Thoracic aorta (tissue), 2 donors: ENCODE data around the gene CAB39. TPM values are rescaled to one million over a fixed set of nuclear protein-coding genes. Genes with fewer than 3 reads are reported as not detected.

Experiments
- ATAC-seq: fragments of 150-250 bp; one replicate; pipeline ENCODE4 v1.8.0; 2017; ENCODE audit warnings: low read depth; ENCODE audit not compliant: insufficient number of reproducible peaks, low FRiP score
- DNase-seq: peaks from one replicate; pipeline ENCODE4 v3.0.0-alpha.2; 2020; ENCODE audit warnings: low spot score
- H3K27ac ChIP-seq, 2 donors: fragments of 200-600 bp; sonication (generic); 1 replicate in 1 of 2; 2 replicates in 1 of 2; pipeline ENCODE4 v1.5.1; 2016; ENCODE audit warnings: mild to moderate bottlenecking in 2 of 2, moderate library complexity in 2 of 2
- H3K27me3 ChIP-seq: fragments of 200-600 bp; sonication (generic); replicated peaks from 2 replicates; pipeline ENCODE4 v1.6.0; 2016; ENCODE audit warnings: mild to moderate bottlenecking; ENCODE audit not compliant: insufficient read depth
- H3K36me3 ChIP-seq: fragments of 200-600 bp; sonication (generic); one replicate; pipeline ENCODE4 v1.5.1; 2016
- H3K4me1 ChIP-seq, 2 donors: fragments of 200-600 bp; sonication (generic); 1 replicate in 1 of 2; 2 replicates in 1 of 2; pipeline versions ENCODE4 v1.5.1 to v1.6.0; 2016; ENCODE audit warnings: low read depth in 2 of 2, mild to moderate bottlenecking in 1 of 2; ENCODE audit not compliant: control insufficient read depth in 1 of 2
- H3K4me3 ChIP-seq: fragments of 200-600 bp; sonication (generic); 2 replicates; pipeline ENCODE4 v1.5.1; 2016; ENCODE audit warnings: mild to moderate bottlenecking
- H3K9me3 ChIP-seq: fragments of 200-600 bp; sonication (generic); 2 replicates; pipeline ENCODE4 v1.5.1; 2016
- CTCF ChIP-seq: fragments of 200-600 bp; sonication (generic); IDR thresholded peaks from one replicate; pipeline ENCODE4 v1.5.1; 2019; ENCODE audit warnings: antibody characterized with exemption
- total RNA-seq, 2 donors: library from RNA; depleted of rRNA; stranded (reverse); fragments of >200 nt; gene quantifications; one replicate each; pipeline versions ENCODE4 v1.1.0 to v1.2.3, GENCODE V29; 2016

Gene CAB39
- total RNA-seq, 2 donors from 2014 or later, result 83.1 to 103 TPM

- H3K9me3 ChIP-seq, result no peaks in the 10 kb centered on the region
- H3K36me3 ChIP-seq, result peaks cover 11% of the 10 kb centered on the region
- H3K4me1 ChIP-seq, result peaks cover 25 to 32% of the 10 kb centered on the region in 2 donors
- no peak for TF ChIP-seq CTCF
- peak overlapping the region; percentile 17 for H3K4me3 ChIP-seq
- peak overlapping the region in 1 of 2 donors; percentile 81 for H3K27ac ChIP-seq
- DNase-seq (no peak), ATAC-seq (no peak)
- no peaks in the 10 kb centered on the region for H3K27me3 ChIP-seq
These were observed 46.2 kb downstream of the CAB39 start for GRCh38 chr2:230758566-230759480.

GRCh38 chr2:230759481-230760167, 47.0 kb downstream of the CAB39 start:
- Histone ChIP-seq H3K4me1 (peaks cover 25 to 32% of the 10 kb centered on the region in 2 donors), H3K4me3 (no peak overlapping the region)
- no peak for ATAC-seq

GRCh38 chr2:230761704-230762103, 49.1 kb downstream of the CAB39 start:
- H3K4me1 ChIP-seq, result peaks cover 25 to 31% of the 10 kb centered on the region in 2 donors
- ATAC-seq, result no peak
- H3K36me3 ChIP-seq, result peaks cover 11% of the 10 kb centered on the region
- TF ChIP-seq CTCF, result no peak
- no peak overlapping the region for H3K4me3 ChIP-seq
- no peak for DNase-seq
- H3K27ac ChIP-seq, result no peak overlapping the region
- no peaks in the 10 kb centered on the region for H3K9me3 ChIP-seq
- no peaks in the 10 kb centered on the region for H3K27me3 ChIP-seq

More at GRCh38 chr2:230759481-230760167, 47.0 kb downstream of the CAB39 start:
- no peaks in the 10 kb centered on the region for H3K9me3 ChIP-seq
- DNase-seq, result no peak
- no peaks in the 10 kb centered on the region for H3K27me3 ChIP-seq
- H3K27ac ChIP-seq, result peak overlapping the region in 1 of 2 donors; percentile 20
- H3K36me3 ChIP-seq, result peaks cover 11% of the 10 kb centered on the region
- TF ChIP-seq CTCF, result no peak

- Histone ChIP-seq H3K4me1 (peaks cover 22 to 24% of the 10 kb centered on the region in 2 donors), H3K27me3 (no peaks in the 10 kb centered on the region), H3K4me3 (no peak overlapping the region), H3K9me3 (no peaks in the 10 kb centered on the region), H3K36me3 (peaks cover 11% of the 10 kb centered on the region), H3K27ac (no peak overlapping the region)
- no peak for DNase-seq
- TF ChIP-seq CTCF, result peak; percentile 11
- ATAC-seq, result no peak
These were observed 49.8 kb downstream of the CAB39 start for GRCh38 chr2:230762317-230762896.

- H3K27me3 ChIP-seq, result no peaks in the 10 kb centered on the region
- ATAC-seq, result no peak
- no peak overlapping the region for H3K27ac ChIP-seq
- DNase-seq, result no peak
- peaks cover 5 to 6% of the 10 kb centered on the region in 2 donors for H3K4me1 ChIP-seq
- no peak overlapping the region for H3K4me3 ChIP-seq
- TF ChIP-seq CTCF, result no peak
- H3K9me3 ChIP-seq, result no peaks in the 10 kb centered on the region
- peaks cover 11% of the 10 kb centered on the region for H3K36me3 ChIP-seq
These were observed 51.7 kb downstream of the CAB39 start for GRCh38 chr2:230764346-230764745.
